Esophagus muscularis mucosa (tissue), 4 donors: ENCODE data around the gene C6orf89.

Experiments
- CTCF ChIP-seq, 3 experiments: fragments of 200-600 bp in 2 of 3; fragments of 450-650 bp in 1 of 3; sonication (generic) in 2 of 3; IDR thresholded peaks; one replicate each; pipeline ENCODE4 v1.5.1; 2017 to 2019; ENCODE audit warnings: antibody characterized with exemption in 3 of 3, mild to moderate bottlenecking in 2 of 3, moderate library complexity in 1 of 3
- EP300 ChIP-seq: sonication (generic); formaldehyde crosslinking; IDR thresholded peaks from one replicate; pipeline ENCODE4 v1.6.1; 2017; ENCODE audit warnings: antibody characterized with exemption
- POLR2A ChIP-seq: fragments of 450-650 bp; IDR thresholded peaks from one replicate; pipeline ENCODE4 v1.6.1; 2017; ENCODE audit warnings: antibody characterized with exemption, moderate library complexity, mild to moderate bottlenecking, low read depth
- POLR2AphosphoS5 ChIP-seq, 2 donors: sonication (generic); formaldehyde crosslinking; IDR thresholded peaks; one replicate each; pipeline ENCODE4 v1.6.1; 2017; ENCODE audit warnings: antibody characterized with exemption in 2 of 2

DNA sequence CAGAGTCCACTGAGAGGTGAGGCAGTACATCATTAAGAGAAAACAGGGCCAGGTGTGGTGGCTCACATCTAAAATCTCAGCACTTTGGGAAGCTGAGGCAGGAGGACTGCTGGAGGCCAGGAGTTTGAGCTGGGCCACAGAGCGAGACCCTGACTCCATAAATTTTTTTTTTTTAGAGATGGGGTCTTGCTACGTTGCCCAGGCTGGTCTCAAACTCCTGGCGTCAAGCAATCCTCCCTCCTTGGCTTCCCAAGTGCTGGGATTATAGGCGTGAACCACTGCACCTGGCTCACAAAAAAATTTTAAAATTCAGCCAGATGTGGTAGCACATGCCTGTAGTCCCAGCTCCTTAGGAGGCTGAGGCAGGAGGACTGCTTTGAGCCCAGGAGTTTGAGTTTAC is 28.4 kb upstream of the C6orf89 start:
- TF ChIP-seq POLR2AphosphoS5 (IDR thresholded peaks at IDR 0.05) (no peak), CTCF (IDR thresholded peaks at IDR 0.05) (no peak), POLR2A (no peak), EP300 (no peak)
